Measurements from ENCODE around the gene TSPAN2. TPM values are rescaled to one million over a fixed set of nuclear protein-coding genes. Genes with fewer than 3 reads are reported as not detected.

TSPAN2 gene
- total RNA-seq, 1 experiment from 2014 or later = 26.5 TPM

DNA sequence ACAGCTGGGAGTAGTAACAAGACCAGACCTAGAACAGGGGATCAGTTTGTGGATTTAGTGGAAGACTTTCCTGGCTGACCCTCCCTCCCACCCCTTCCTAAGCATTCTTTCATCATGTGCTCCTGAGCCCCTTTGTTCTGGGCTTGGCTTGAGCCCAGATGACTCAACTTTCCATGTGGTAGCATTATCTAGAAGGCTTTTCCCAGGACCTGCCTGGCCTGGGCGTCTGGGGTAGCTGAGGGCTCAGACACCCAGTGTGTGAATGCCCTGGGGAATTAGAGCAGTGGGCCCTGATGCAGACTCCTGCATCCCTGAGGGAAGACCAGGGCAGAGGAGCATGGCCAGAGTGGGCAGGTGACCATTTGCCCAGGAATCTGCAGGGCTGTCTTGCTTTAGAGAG is 44.1 kb upstream of the TSPAN2 start:
- POLR2A ChIA-PET (ENCODE audit: unreplicated experiment) = no interaction called here
- DNase-seq = no peak

DNA sequence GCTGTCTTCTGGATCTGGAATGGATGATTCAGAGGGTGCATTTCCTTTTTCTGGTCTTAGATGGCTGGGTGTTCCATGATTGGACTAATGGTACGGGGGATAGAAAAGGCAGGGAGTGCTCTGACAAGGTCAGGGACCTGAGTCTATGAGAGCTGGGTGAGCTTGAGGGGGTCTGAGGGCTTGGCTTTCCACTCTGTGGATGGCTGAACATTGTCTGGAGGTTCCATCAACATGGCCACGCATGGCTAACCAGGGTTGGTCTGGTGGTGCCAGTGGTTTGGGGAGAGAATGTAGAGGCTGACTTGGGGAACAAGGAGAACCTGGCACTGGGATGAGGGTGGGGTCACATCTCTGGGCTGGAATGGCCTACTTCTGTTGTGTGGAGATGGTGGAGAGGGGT is 41.5 kb upstream of the TSPAN2 start:
- DNase-seq = no peak
- ChIA-PET CTCF (no interaction called here), POLR2A (ENCODE audit: unreplicated experiment) (no interaction called here)
- Histone ChIP-seq H2AFZ (no peak overlapping the region), H3K9me3 (ENCODE audit: insufficient read depth, low read depth) (peaks cover 4% of the 10 kb centered on the region; the same call in 1 of the 2 replicates), H3K9me2 (ENCODE audit: insufficient read depth) (no peaks in the 10 kb centered on the region), H3K4me2 (no peak overlapping the region), H4K20me1 (ENCODE audit: insufficient read depth) (no peaks in the 10 kb centered on the region), H3K4me3 (no peak overlapping the region), H3K79me2 (ENCODE audit: low read depth) (no peaks in the 10 kb centered on the region), H3K36me3 (ENCODE audit: low read depth) (no peaks in the 10 kb centered on the region), H3K27ac (no peak overlapping the region), H3K27me3 (ENCODE audit: insufficient read depth, low read depth) (no peaks in the 10 kb centered on the region), H3K4me1 (replicated peaks; ENCODE audit: insufficient read depth) (peaks cover 28% of the 10 kb centered on the region), H3F3A (ENCODE audit: insufficient read depth, low read depth) (peaks cover 13% of the 10 kb centered on the region)
- no peak for TF ChIP-seq EZH2 (IDR thresholded peaks at IDR 0.05; ENCODE audit: low read depth)
- TF ChIP-seq, protein P1, sequence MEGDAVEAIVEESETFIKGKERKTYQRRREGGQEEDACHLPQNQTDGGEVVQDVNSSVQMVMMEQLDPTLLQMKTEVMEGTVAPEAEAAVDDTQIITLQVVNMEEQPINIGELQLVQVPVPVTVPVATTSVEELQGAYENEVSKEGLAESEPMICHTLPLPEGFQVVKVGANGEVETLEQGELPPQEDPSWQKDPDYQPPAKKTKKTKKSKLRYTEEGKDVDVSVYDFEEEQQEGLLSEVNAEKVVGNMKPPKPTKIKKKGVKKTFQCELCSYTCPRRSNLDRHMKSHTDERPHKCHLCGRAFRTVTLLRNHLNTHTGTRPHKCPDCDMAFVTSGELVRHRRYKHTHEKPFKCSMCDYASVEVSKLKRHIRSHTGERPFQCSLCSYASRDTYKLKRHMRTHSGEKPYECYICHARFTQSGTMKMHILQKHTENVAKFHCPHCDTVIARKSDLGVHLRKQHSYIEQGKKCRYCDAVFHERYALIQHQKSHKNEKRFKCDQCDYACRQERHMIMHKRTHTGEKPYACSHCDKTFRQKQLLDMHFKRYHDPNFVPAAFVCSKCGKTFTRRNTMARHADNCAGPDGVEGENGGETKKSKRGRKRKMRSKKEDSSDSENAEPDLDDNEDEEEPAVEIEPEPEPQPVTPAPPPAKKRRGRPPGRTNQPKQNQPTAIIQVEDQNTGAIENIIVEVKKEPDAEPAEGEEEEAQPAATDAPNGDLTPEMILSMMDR (conservative IDR thresholded peaks at IDR 0.05) = no peak
- no TSS peak for BruUV-seq (replicated peaks)
- intact Hi-C loops (cut with micrococcal nuclease; ENCODE audit: unreplicated experiment) = no loop called here

More for the DNA sequence above, 44.1 kb upstream of the TSPAN2 start:
- BruUV-seq (replicated peaks) = no TSS peak
- peaks cover 15% of the 10 kb centered on the region for H3F3A ChIP-seq (ENCODE audit: insufficient read depth, low read depth)
- CTCF ChIA-PET = no interaction called here
- H3K27me3 ChIP-seq (ENCODE audit: insufficient read depth, low read depth) = no peaks in the 10 kb centered on the region
- peaks cover 39% of the 10 kb centered on the region for H3K4me1 ChIP-seq (replicated peaks; ENCODE audit: insufficient read depth)
- no peak for TF ChIP-seq EZH2 (IDR thresholded peaks at IDR 0.05; ENCODE audit: low read depth)
- TF ChIP-seq, protein P1 (conservative IDR thresholded peaks at IDR 0.05) = no peak
- intact Hi-C loops (cut with micrococcal nuclease; ENCODE audit: unreplicated experiment) = no loop called here
- no peak overlapping the region for H3K4me3 ChIP-seq
- no peaks in the 10 kb centered on the region for H3K36me3 ChIP-seq (ENCODE audit: low read depth)
- H3K4me2 ChIP-seq = no peak overlapping the region
- no peaks in the 10 kb centered on the region for H3K79me2 ChIP-seq (ENCODE audit: low read depth)
- no peaks in the 10 kb centered on the region for H3K9me2 ChIP-seq (ENCODE audit: insufficient read depth)
- no peak overlapping the region for H2AFZ ChIP-seq
- no peaks in the 10 kb centered on the region for H4K20me1 ChIP-seq (ENCODE audit: insufficient read depth)
- H3K27ac ChIP-seq = no peak overlapping the region
- peaks cover 4% of the 10 kb centered on the region; the same call in 1 of the 2 replicates for H3K9me3 ChIP-seq (ENCODE audit: insufficient read depth, low read depth)

DNA sequence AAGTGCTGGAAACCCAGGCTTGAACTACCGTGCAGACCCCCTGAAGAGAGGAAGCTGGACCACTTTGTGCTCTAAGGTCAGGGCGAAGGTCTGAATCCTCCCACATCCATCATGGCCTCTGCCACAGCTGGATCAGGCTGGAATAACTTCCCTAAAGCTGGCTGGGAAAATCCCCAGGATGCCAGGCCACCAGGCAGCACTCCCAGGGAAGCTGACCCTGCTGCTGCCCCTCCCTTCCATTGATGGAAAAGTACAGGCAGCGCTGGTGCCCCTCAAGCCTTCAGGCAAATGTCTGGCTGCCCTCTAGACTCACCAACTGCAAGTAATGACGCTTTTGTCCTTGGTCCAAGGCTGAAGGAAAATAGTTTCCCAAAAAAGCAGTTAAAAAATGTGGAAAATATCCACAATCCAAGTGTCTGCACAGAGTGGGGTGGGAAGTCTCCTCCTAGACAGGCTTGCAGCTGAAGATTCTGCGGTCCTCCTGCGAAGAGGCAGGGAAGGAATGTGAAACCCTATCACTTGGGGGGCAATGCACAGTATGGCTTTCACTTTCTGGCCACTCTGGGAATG is 39.9 kb upstream of the TSPAN2 start:
- no TSS peak for BruUV-seq (replicated peaks)
- Histone ChIP-seq H3K79me2 (ENCODE audit: low read depth) (no peaks in the 10 kb centered on the region), H3F3A (ENCODE audit: insufficient read depth, low read depth) (no peaks in the 10 kb centered on the region; the same call in 1 of the 2 replicates), H3K4me3 (no peak overlapping the region), H4K20me1 (ENCODE audit: insufficient read depth) (no peaks in the 10 kb centered on the region), H3K9me3 (ENCODE audit: insufficient read depth, low read depth) (peaks cover 8% of the 10 kb centered on the region; the same call in 1 of the 2 replicates), H3K36me3 (ENCODE audit: low read depth) (no peaks in the 10 kb centered on the region), H3K27ac (no peak overlapping the region), H2AFZ (no peak overlapping the region), H3K27me3 (ENCODE audit: insufficient read depth, low read depth) (no peaks in the 10 kb centered on the region), H3K4me2 (no peak overlapping the region), H3K4me1 (replicated peaks; ENCODE audit: insufficient read depth) (peaks cover 11% of the 10 kb centered on the region), H3K9me2 (ENCODE audit: insufficient read depth) (no peaks in the 10 kb centered on the region)
- no peak for DNase-seq
- CTCF ChIA-PET = no interaction called here
- intact Hi-C loops (cut with micrococcal nuclease; ENCODE audit: unreplicated experiment) = no loop called here
- TF ChIP-seq, protein P1 (conservative IDR thresholded peaks at IDR 0.05) = no peak
- no peak for TF ChIP-seq EZH2 (IDR thresholded peaks at IDR 0.05; ENCODE audit: low read depth)
- POLR2A ChIA-PET (ENCODE audit: unreplicated experiment) = no interaction called here

Data from PC-9 (cell line).